HG03196 (cell line): Measurements from ENCODE around the gene SRD5A3.

Source experiments
- ATAC-seq: cut with Tn5 transposase; IDR thresholded peaks from one replicate; pipeline ENCODE4 v1.9.1; 2021; ENCODE audit not compliant: unreplicated experiment

The SRD5A3 gene

GRCh38 chr4:55345980-55346850, at the start of gene SRD5A3:
Gene SRD5A3, plus strand, starts transcription at chr4:55346242. Its CDS starts 95 bp downstream, at chr4:55346337.
- ATAC-seq: peak; percentile 95

- no peak for ATAC-seq
Observed at GRCh38 chr4:55297346-55297745, 48.7 kb upstream of the SRD5A3 start.

GRCh38 chr4:55303760-55304165, 42.3 kb upstream of the SRD5A3 start:
- ATAC-seq: no peak

- no peak for ATAC-seq
Observed at GRCh38 chr4:55304303-55304702, 41.7 kb upstream of the SRD5A3 start.

- no peak for ATAC-seq
Observed at GRCh38 chr4:55308071-55308470, 38.0 kb upstream of the SRD5A3 start.

- no peak for ATAC-seq
Observed at GRCh38 chr4:55311792-55312488, 34.1 kb upstream of the SRD5A3 start.

- ATAC-seq: peak; percentile 48
Observed at GRCh38 chr4:55312489-55313101, 33.4 kb upstream of the SRD5A3 start.

GRCh38 chr4:55314141-55314820, 31.8 kb upstream of the SRD5A3 start:
- no peak for ATAC-seq

GRCh38 chr4:55318175-55319129, 27.6 kb upstream of the SRD5A3 start:
- no peak for ATAC-seq

GRCh38 chr4:55321707-55322264, 24.3 kb upstream of the SRD5A3 start:
- no peak for ATAC-seq

GRCh38 chr4:55323375-55323774, 22.7 kb upstream of the SRD5A3 start:
- no peak for ATAC-seq

GRCh38 chr4:55326629-55327028, 19.4 kb upstream of the SRD5A3 start:
- no peak for ATAC-seq

- no peak for ATAC-seq
Observed at GRCh38 chr4:55329012-55329411, 17.0 kb upstream of the SRD5A3 start.

GRCh38 chr4:55330241-55330640, 15.8 kb upstream of the SRD5A3 start:
- ATAC-seq: no peak

GRCh38 chr4:55336138-55337034, 9.7 kb upstream of the SRD5A3 start:
- ATAC-seq: no peak

GRCh38 chr4:55337944-55338343, 8.1 kb upstream of the SRD5A3 start:
- ATAC-seq: no peak

- ATAC-seq: no peak
Observed at GRCh38 chr4:55338486-55338885, 7.6 kb upstream of the SRD5A3 start.

GRCh38 chr4:55340266-55340665, 5.8 kb upstream of the SRD5A3 start:
- no peak for ATAC-seq

GRCh38 chr4:55343887-55344286, 2.2 kb upstream of the SRD5A3 start:
- no peak for ATAC-seq
